SK-N-SH treated with all-trans-retinoic acid at 6 μM for 48 hours (cell line): ENCODE measurements around the gene MRRF.

Source experiments
- ARNTL ChIP-seq: fragments of 450-650 bp; formaldehyde crosslinking; IDR thresholded peaks from 2 replicates; pipeline ENCODE4 v1.5.0; 2020; ENCODE audit warnings: low read depth, mild to moderate bottlenecking, moderate library complexity, borderline replicate concordance
- ISL1 ChIP-seq: fragments of 250-450 bp; sonication (Bioruptor Pico); IDR thresholded peaks from 2 replicates; pipeline ENCODE4 v2.1.2; 2022; ENCODE audit warnings: mild to moderate bottlenecking, moderate library complexity
- PATZ1 ChIP-seq: fragments of 250-450 bp; sonication (Bioruptor Pico); IDR thresholded peaks from 2 replicates; pipeline ENCODE4 v1.8.0; 2020; ENCODE audit warnings: mild to moderate bottlenecking, moderate library complexity, borderline replicate concordance
- PPARA ChIP-seq: fragments of 250-450 bp; sonication (Bioruptor Pico); IDR thresholded peaks from 2 replicates; pipeline ENCODE4 v1.5.0; 2020; ENCODE audit warnings: mild to moderate bottlenecking, borderline replicate concordance
- RARB ChIP-seq: fragments of 250-450 bp; sonication (Bioruptor Pico); IDR thresholded peaks from 2 replicates; pipeline ENCODE4 v1.8.0; 2021; ENCODE audit warnings: mild to moderate bottlenecking, moderate library complexity
- TCF4 ChIP-seq: fragments of 250-450 bp; sonication (Bioruptor Pico); IDR thresholded peaks from 2 replicates; pipeline ENCODE4 v1.8.0; 2021; ENCODE audit warnings: mild to moderate bottlenecking, moderate library complexity, borderline replicate concordance
- TOX ChIP-seq: fragments of 250-450 bp; sonication (Bioruptor Pico); IDR thresholded peaks from 2 replicates; pipeline ENCODE4 v1.8.0; 2021; ENCODE audit warnings: mild to moderate bottlenecking, moderate library complexity, borderline replicate concordance
- ZC3H10 ChIP-seq: fragments of 250-450 bp; sonication (Bioruptor Pico); IDR thresholded peaks from 2 replicates; pipeline ENCODE4 v1.5.1; 2021; ENCODE audit warnings: mild to moderate bottlenecking, moderate library complexity
- ZFP3 ChIP-seq: fragments of 250-450 bp; sonication (Bioruptor Pico); IDR thresholded peaks from 2 replicates; pipeline ENCODE4 v1.5.0; 2020; ENCODE audit warnings: mild to moderate bottlenecking, moderate library complexity
- ZNF8 ChIP-seq: fragments of 450-650 bp; formaldehyde crosslinking; IDR thresholded peaks from 2 replicates; pipeline ENCODE4 v1.5.0; 2020; ENCODE audit warnings: mild to moderate bottlenecking, moderate library complexity
- TF ChIP-seq, protein P1 (sequence below): fragments of 250-450 bp; sonication (Bioruptor Pico); IDR thresholded peaks from 2 replicates; pipeline ENCODE4 v1.5.1; 2021; ENCODE audit warnings: mild to moderate bottlenecking, moderate library complexity
- TF ChIP-seq, protein P2 (sequence below): fragments of 250-450 bp; sonication (Bioruptor Pico); IDR thresholded peaks from 2 replicates; pipeline ENCODE4 v1.5.1; 2020; ENCODE audit warnings: low read depth, mild to moderate bottlenecking, moderate library complexity

DNA sequence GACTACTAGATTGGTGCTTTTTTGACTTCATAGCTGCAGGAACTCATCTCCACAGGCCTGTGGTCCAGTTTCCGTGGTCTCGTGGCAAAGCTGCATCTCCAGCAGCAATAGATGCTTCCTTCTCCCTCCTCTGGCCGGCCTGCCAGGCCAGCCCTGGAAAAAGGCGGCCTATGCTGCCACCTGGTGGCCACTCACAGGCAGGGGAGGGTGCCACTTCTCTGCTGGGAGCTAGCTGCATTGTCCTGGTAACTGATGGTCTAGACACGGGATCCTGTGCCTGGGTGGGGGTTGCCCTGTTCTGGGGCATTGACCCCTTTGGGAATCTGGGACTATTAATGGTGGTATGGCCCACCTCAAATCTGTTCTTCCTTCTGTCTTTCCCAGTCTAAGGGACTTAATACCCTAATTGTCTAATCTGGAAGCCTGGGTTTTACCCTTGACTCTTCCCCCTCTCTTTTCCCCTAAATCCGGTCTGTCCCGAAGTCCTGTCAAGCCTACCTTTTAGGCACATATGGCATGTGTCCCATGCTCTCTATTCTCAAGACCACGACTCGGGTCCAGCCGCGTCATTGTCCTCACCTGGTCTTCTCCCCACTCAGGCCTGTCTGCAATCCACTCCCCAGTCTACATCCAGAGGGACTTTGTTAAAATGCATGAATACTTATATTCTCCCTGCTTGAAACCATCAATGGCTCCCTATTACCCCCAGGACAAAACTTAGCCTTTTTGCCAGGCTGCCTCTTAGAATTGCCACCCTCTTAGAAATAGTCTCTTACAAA, 86.1 kb downstream of the MRRF start:
- TF ChIP-seq RARB, result no peak
- TF ChIP-seq, protein P1, sequence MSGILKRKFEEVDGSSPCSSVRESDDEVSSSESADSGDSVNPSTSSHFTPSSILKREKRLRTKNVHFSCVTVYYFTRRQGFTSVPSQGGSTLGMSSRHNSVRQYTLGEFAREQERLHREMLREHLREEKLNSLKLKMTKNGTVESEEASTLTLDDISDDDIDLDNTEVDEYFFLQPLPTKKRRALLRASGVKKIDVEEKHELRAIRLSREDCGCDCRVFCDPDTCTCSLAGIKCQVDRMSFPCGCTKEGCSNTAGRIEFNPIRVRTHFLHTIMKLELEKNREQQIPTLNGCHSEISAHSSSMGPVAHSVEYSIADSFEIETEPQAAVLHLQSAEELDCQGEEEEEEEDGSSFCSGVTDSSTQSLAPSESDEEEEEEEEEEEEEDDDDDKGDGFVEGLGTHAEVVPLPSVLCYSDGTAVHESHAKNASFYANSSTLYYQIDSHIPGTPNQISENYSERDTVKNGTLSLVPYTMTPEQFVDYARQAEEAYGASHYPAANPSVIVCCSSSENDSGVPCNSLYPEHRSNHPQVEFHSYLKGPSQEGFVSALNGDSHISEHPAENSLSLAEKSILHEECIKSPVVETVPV, result no peak
- no peak for TF ChIP-seq TOX (CRISPR knock-in tag)
- no peak for TF ChIP-seq ZFP3 (CRISPR knock-in tag)
- TF ChIP-seq PATZ1 (CRISPR knock-in tag), result no peak
- TF ChIP-seq ARNTL (CRISPR knock-in tag), result no peak
- TF ChIP-seq ZNF8, result no peak
- TF ChIP-seq, protein P2, sequence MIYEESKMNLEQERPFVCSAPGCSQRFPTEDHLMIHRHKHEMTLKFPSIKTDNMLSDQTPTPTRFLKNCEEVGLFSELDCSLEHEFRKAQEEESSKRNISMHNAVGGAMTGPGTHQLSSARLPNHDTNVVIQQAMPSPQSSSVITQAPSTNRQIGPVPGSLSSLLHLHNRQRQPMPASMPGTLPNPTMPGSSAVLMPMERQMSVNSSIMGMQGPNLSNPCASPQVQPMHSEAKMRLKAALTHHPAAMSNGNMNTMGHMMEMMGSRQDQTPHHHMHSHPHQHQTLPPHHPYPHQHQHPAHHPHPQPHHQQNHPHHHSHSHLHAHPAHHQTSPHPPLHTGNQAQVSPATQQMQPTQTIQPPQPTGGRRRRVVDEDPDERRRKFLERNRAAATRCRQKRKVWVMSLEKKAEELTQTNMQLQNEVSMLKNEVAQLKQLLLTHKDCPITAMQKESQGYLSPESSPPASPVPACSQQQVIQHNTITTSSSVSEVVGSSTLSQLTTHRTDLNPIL, result no peak
- TF ChIP-seq TCF4, result no peak
- TF ChIP-seq PPARA (CRISPR knock-in tag), result no peak
- no peak for TF ChIP-seq ZC3H10 (CRISPR knock-in tag)
- TF ChIP-seq ISL1 (CRISPR knock-in tag), result no peak
